Gastrocnemius medialis (tissue), 4 donors: ENCODE data around the gene MEGF11. TPM values are rescaled to one million over a fixed set of nuclear protein-coding genes. Genes with fewer than 3 reads are reported as not detected.

Experiments used
- ATAC-seq, 2 donors: fragments of 150-250 bp; one replicate each; pipeline ENCODE4 v1.9.1; 2016
- DNase-seq, 2 donors: peaks; one replicate each; pipeline ENCODE4 v3.0.0-alpha.2; 2019
- H3K27ac ChIP-seq, 4 donors: fragments of 200-600 bp; sonication (generic); 1 replicate in 1 of 4; 2 replicates in 3 of 4; pipeline ENCODE4 v1.5.1; 2016 to 2018; ENCODE audit warnings: mild to moderate bottlenecking in 2 of 4, moderate library complexity in 1 of 4
- H3K27me3 ChIP-seq, 3 donors: fragments of 200-600 bp; sonication (generic) in 2 of 3; 1 replicate in 1 of 3; 2 replicates in 2 of 3; pipeline versions ENCODE4 v1.5.1 to v1.6.0; 2016 to 2019; ENCODE audit warnings: mild to moderate bottlenecking in 1 of 3, moderate library complexity in 1 of 3
- H3K36me3 ChIP-seq, 2 donors: fragments of 200-600 bp; sonication (generic) in 1 of 2; one replicate each; pipeline ENCODE4 v1.5.1; 2017 to 2018
- H3K4me1 ChIP-seq, 2 donors: fragments of 200-600 bp; sonication (generic) in 1 of 2; one replicate each; pipeline ENCODE4 v1.5.1; 2016 to 2017; ENCODE audit warnings: mild to moderate bottlenecking in 2 of 2
- H3K4me3 ChIP-seq, 4 donors: fragments of 200-600 bp; sonication (generic) in 3 of 4; 1 replicate in 1 of 4; 2 replicates in 3 of 4; pipeline ENCODE4 v1.5.1; 2016 to 2019; ENCODE audit warnings: mild to moderate bottlenecking in 2 of 4
- H3K9me3 ChIP-seq, 3 donors: fragments of 200-600 bp; sonication (generic) in 2 of 3; 1 replicate in 1 of 3; 2 replicates in 2 of 3; pipeline ENCODE4 v1.5.1; 2016 to 2019
- CTCF ChIP-seq, 5 experiments: fragments of 450-650 bp in 3 of 5; fragments of 200-600 bp in 2 of 5; sonication (generic) in 2 of 5; IDR thresholded peaks in 4 of 5; conservative IDR thresholded peaks in 1 of 5; 1 replicate in 4 of 5; 2 replicates in 1 of 5; pipeline ENCODE4 v1.5.1; 2016 to 2019; ENCODE audit warnings: antibody characterized with exemption in 5 of 5, mild to moderate bottlenecking in 3 of 5, moderate library complexity in 3 of 5
- POLR2A ChIP-seq, 2 donors: fragments of 450-650 bp; IDR thresholded peaks; one replicate each; pipeline ENCODE4 v1.6.1; 2017; ENCODE audit warnings: antibody characterized with exemption in 2 of 2, mild to moderate bottlenecking in 2 of 2, moderate library complexity in 2 of 2
- in situ Hi-C, 4 donors: fragments of 200-750 bp; cut with MboI; loops; one replicate each; pipeline versions ENCODE4 v1.15.0 to v1.8.0; 2017; ENCODE audit warnings: low sequenced_read_pairs in 4 of 4
- intact Hi-C: fragments of 100-400 bp; cut with DNase I; formaldehyde crosslinking; loops from one replicate; pipeline ENCODE4 v1.15.1; 2023; ENCODE audit warnings: low total_unique reads
- total RNA-seq, 4 donors: library from RNA; depleted of rRNA; stranded (reverse); fragments of >200 nt; gene quantifications; one replicate each; pipeline versions ENCODE4 v1.1.0 to v1.2.3, GENCODE V29; 2016

The MEGF11 gene
- total RNA-seq, 4 donors from 2014 or later, result not detected

DNA sequence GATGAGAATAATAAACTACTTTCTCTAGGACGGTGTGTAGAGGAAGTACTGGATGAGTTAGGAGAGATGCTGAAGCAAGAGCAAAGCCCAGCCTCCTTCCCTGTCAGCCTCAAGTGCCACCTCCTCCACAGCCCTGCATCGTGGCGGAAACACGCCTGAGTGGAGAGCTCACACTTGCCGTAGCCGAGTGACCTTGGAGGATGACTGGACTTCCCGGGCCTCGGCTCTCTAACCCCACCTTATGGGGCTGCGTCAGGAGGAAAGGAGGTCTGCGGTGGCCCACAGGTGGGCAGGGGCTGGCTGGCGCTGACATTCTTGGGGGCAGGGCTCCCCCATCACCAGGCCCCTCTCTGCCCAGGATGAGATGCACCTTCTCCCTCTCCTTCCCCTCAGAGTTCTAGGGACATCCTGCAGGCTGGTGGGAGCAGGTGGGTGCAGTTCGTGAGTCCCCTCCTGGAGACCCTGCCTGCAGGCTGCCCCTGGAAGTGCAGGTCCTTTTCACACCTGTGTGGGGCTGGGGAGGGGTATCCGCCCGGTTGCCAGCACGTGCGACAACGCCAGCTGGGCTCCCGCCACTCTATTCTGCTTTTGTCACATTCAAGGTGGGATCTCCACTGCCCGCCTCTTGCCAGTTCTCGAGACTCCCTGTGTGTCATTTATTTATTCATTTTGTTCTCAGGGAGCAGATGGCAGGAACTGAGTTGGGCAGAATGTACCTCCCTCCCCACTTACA lies 175.2 kb downstream of the MEGF11 start:
- intact Hi-C loops, result no loop called here
- no peak overlapping the region for H3K27ac ChIP-seq
- no peaks in the 10 kb centered on the region for H3K27me3 ChIP-seq
- TF ChIP-seq POLR2A (IDR thresholded peaks at IDR 0.05) (no peak), CTCF (IDR thresholded peaks at IDR 0.05 in 4 of 5, conservative IDR thresholded peaks at IDR 0.05 in 1 of 5) (no peak)
- no peaks in the 10 kb centered on the region for H3K4me1 ChIP-seq
- in situ Hi-C loops, result no loop called here
- ATAC-seq (no peak), DNase-seq (no peak)
- H3K4me3 ChIP-seq, result no peak overlapping the region
- H3K36me3 ChIP-seq, result no peaks in the 10 kb centered on the region
- H3K9me3 ChIP-seq, result no peaks in the 10 kb centered on the region

- intact Hi-C loops, result no loop called here
Observed at GRCh38 chr15:66077320-66077663, 176.3 kb downstream of the MEGF11 start.

DNA sequence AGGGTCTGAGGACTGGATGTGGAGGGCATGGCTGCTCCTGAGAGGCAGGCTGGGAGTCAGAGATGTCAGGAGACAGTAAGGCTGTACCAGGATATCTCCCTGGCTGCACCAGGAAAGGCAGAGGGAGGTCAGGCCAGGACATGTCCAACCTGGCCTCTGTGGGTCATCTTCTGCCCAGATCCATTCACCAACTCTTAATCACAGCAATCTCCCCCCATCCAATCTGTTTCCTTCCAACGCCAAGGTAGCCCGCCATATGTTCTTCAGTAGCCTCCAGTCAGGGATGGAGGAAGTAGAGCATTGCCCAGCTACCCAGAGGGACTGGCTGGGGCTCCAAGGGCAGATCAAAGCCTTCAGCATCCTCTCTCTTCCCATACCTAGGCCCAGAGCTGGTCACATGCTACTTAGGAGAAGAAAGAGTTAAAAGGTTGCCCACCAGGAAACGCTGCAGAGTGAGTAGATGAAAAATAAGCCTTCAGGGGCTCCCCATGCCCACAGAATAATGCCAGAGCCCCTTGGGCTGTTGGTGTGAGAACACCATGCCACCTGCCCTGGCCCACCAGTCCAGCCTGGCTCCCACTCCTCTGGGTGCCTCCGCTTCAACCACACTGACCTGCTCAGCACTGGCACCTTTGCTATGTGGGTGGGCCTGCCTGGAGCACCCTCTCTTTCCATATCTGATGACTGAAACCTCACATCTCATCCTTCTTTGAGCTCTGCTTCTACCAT lies 176.8 kb downstream of the MEGF11 start:
- H3K36me3 ChIP-seq, result no peaks in the 10 kb centered on the region
- in situ Hi-C loops, result no loop called here
- no peak for ATAC-seq
- no peaks in the 10 kb centered on the region for H3K4me1 ChIP-seq
- H3K4me3 ChIP-seq, result no peak overlapping the region
- H3K27me3 ChIP-seq, result no peaks in the 10 kb centered on the region
- no peak for DNase-seq
- intact Hi-C loops, result no loop called here
- no peak overlapping the region for H3K27ac ChIP-seq
- H3K9me3 ChIP-seq, result no peaks in the 10 kb centered on the region
- TF ChIP-seq CTCF (IDR thresholded peaks at IDR 0.05 in 4 of 5, conservative IDR thresholded peaks at IDR 0.05 in 1 of 5) (no peak), POLR2A (IDR thresholded peaks at IDR 0.05) (no peak)

More at GRCh38 chr15:66077320-66077663, 176.3 kb downstream of the MEGF11 start:
- Histone ChIP-seq H3K27me3 (no peaks in the 10 kb centered on the region), H3K4me3 (no peak overlapping the region), H3K27ac (no peak overlapping the region), H3K9me3 (no peaks in the 10 kb centered on the region), H3K36me3 (no peaks in the 10 kb centered on the region), H3K4me1 (no peaks in the 10 kb centered on the region)
- ATAC-seq (no peak), DNase-seq (no peak)
- no peak for TF ChIP-seq CTCF (IDR thresholded peaks at IDR 0.05 in 4 of 5, conservative IDR thresholded peaks at IDR 0.05 in 1 of 5)
- no peak for TF ChIP-seq POLR2A (IDR thresholded peaks at IDR 0.05)
- in situ Hi-C loops, result no loop called here

GRCh38 chr15:66075947-66076346 lies 177.6 kb downstream of the MEGF11 start:
- Histone ChIP-seq H3K9me3 (no peaks in the 10 kb centered on the region), H3K36me3 (no peaks in the 10 kb centered on the region), H3K4me3 (no peak overlapping the region), H3K4me1 (no peaks in the 10 kb centered on the region), H3K27me3 (no peaks in the 10 kb centered on the region), H3K27ac (no peak overlapping the region)
- TF ChIP-seq POLR2A (IDR thresholded peaks at IDR 0.05) (no peak), CTCF (IDR thresholded peaks at IDR 0.05 in 4 of 5, conservative IDR thresholded peaks at IDR 0.05 in 1 of 5) (no peak)
- in situ Hi-C loops, result no loop called here
- DNase-seq (no peak), ATAC-seq (no peak)
- intact Hi-C loops, result no loop called here
